Naive thymus-derived CD4-positive, alpha-beta T cell (primary cell): Measurements from ENCODE around the gene NDUFC1. TPM values are rescaled to one million over a fixed set of nuclear protein-coding genes. Genes with fewer than 3 reads are reported as not detected.

Experiments used
- ATAC-seq: fragments of 150-1000 bp; cut with Tn5 transposase; 2 replicates; pipeline ENCODE4 v1.10.0; 2021; ENCODE audit warnings: mild to moderate bottlenecking, moderate library complexity
- CTCF ChIA-PET: fragments of 350-600 bp; sonication (Branson Sonifier 250); formaldehyde crosslinking; loops from one replicate; lab custom pipeline; 2021; ENCODE audit warnings: antibody characterized with exemption; lab: Charles Lee
- POLR2A ChIA-PET: fragments of 350-600 bp; sonication (Branson Sonifier 250); formaldehyde crosslinking; loops from one replicate; lab custom pipeline; 2021; ENCODE audit warnings: antibody characterized with exemption, inconsistent platforms; lab: Charles Lee
- DNase-seq, 9 donors: peaks; one replicate each; pipeline versions ENCODE4 v3.0.0 to v3.0.0-alpha.2; 2020 to 2022; ENCODE audit warnings: mixed read lengths in 1 of 9
- H3K27ac ChIP-seq: one replicate; pipeline ENCODE4 v1.7.0; 2013; ENCODE audit warnings: mild to moderate bottlenecking, low read depth, low read length, moderate library complexity
- H3K27me3 ChIP-seq, 2 donors: one replicate each; pipeline ENCODE4 v1.7.0; 2013; ENCODE audit warnings: low read length in 2 of 2, mild to moderate bottlenecking in 2 of 2, moderate library complexity in 2 of 2; ENCODE audit not compliant: control insufficient read depth in 2 of 2, insufficient read depth in 2 of 2
- H3K36me3 ChIP-seq, 3 experiments: 1 replicate in 2 of 3; 2 replicates in 1 of 3; pipeline ENCODE4 v1.7.0; 2013; ENCODE audit warnings: low read length in 3 of 3, mild to moderate bottlenecking in 3 of 3, moderate library complexity in 1 of 3; ENCODE audit not compliant: insufficient read depth in 3 of 3, control insufficient read depth in 2 of 3
- H3K4me1 ChIP-seq, 2 donors: one replicate each; pipeline ENCODE4 v1.7.0; 2013; ENCODE audit warnings: low read length in 2 of 2, mild to moderate bottlenecking in 2 of 2, moderate library complexity in 1 of 2; ENCODE audit not compliant: control insufficient read depth in 2 of 2, insufficient read depth in 2 of 2
- H3K4me3 ChIP-seq: 2 replicates; pipeline ENCODE4 v1.7.0; 2013; ENCODE audit warnings: mild to moderate bottlenecking, low read length
- H3K9me3 ChIP-seq, 3 experiments: 1 replicate in 2 of 3; 2 replicates in 1 of 3; pipeline ENCODE4 v1.7.0; 2013; ENCODE audit warnings: low read length in 3 of 3; ENCODE audit not compliant: control insufficient read depth in 2 of 3
- H3K27ac Mint-ChIP-seq, 9 donors: one replicate each; pipeline ENCODE4 v1.8.0; 2020 to 2022; ENCODE audit warnings: mixed read lengths in 9 of 9, mild to moderate bottlenecking in 8 of 9, moderate library complexity in 5 of 9, inconsistent platforms in 2 of 9
- H3K27me3 Mint-ChIP-seq, 5 donors: one replicate each; pipeline ENCODE4 v1.8.0; 2021 to 2022; ENCODE audit warnings: mixed read lengths in 5 of 5, mild to moderate bottlenecking in 1 of 5
- H3K36me3 Mint-ChIP-seq, 5 donors: one replicate each; pipeline ENCODE4 v1.8.0; 2020 to 2022; ENCODE audit warnings: mixed read lengths in 5 of 5, mild to moderate bottlenecking in 3 of 5, inconsistent platforms in 1 of 5
- H3K4me1 Mint-ChIP-seq, 7 donors: one replicate each; pipeline ENCODE4 v1.8.0; 2020 to 2022; ENCODE audit warnings: mixed read lengths in 7 of 7, mild to moderate bottlenecking in 3 of 7, inconsistent platforms in 1 of 7
- H3K4me3 Mint-ChIP-seq, 10 donors: one replicate each; pipeline ENCODE4 v1.8.0; 2020 to 2022; ENCODE audit warnings: mild to moderate bottlenecking in 10 of 10, mixed read lengths in 10 of 10, moderate library complexity in 6 of 10, inconsistent platforms in 2 of 10
- H3K9me3 Mint-ChIP-seq, 11 donors: one replicate each; pipeline ENCODE4 v1.8.0; 2020 to 2022; ENCODE audit warnings: mixed read lengths in 11 of 11, mild to moderate bottlenecking in 4 of 11, inconsistent platforms in 1 of 11, moderate library complexity in 1 of 11
- intact Hi-C, 2 donors: fragments of 100-400 bp; cut with micrococcal nuclease; formaldehyde crosslinking; loops; one replicate each; pipeline ENCODE4 v1.15.1; 2023
- polyA plus RNA-seq, 2 donors: library from polyadenylated mRNA; unstranded; fragments of 300-500 nt; fragmentation: Illumina TruSeq; gene quantifications; one replicate each; pipeline ENCODE4 v1.2.3, GENCODE V29; 2021
- total RNA-seq, 6 experiments: library from RNA in 5 of 6; stranded (reverse) in 5 of 6; gene quantifications; 1 replicate in 5 of 6; 2 replicates in 1 of 6; pipeline ENCODE4 v1.2.3 and lab custom pipeline; 2021 to 2026

Gene NDUFC1
- total and polyA plus RNA-seq, 7 experiments from 2014 or later, result 19.4 to 193 (median 28.2) TPM

- Histone ChIP-seq H3K27ac (no peak overlapping the region), H3K4me3 (no peak overlapping the region), H3K9me3 (no peaks in the 10 kb centered on the region), H3K36me3 (no peaks in the 10 kb centered on the region), H3K27me3 (no peaks in the 10 kb centered on the region), H3K4me1 (no peaks in the 10 kb centered on the region)
- Mint-ChIP-seq H3K9me3 (peaks cover 0 to 9% (median 0%) of the 10 kb centered on the region in 11 donors), H3K36me3 (peaks cover 0 to 4% (median 3%) of the 10 kb centered on the region in 5 donors), H3K27ac (no peak overlapping the region), H3K27me3 (peaks cover 0 to 3% (median 0%) of the 10 kb centered on the region in 5 donors), H3K4me1 (no peaks in the 10 kb centered on the region), H3K4me3 (no peak overlapping the region)
- intact Hi-C loops, result no loop called here
- ChIA-PET POLR2A (no interaction called here), CTCF (interaction anchor here (1.1 kb wide), 1 partner anchor 16 kb away, joined by 3 read pairs; no protein-coding TSS in a partner anchor)
- ATAC-seq, result no peak
- no peak for DNase-seq
Observed at GRCh38 chr4:139243448-139244365, 58.6 kb downstream of the NDUFC1 start.

DNA sequence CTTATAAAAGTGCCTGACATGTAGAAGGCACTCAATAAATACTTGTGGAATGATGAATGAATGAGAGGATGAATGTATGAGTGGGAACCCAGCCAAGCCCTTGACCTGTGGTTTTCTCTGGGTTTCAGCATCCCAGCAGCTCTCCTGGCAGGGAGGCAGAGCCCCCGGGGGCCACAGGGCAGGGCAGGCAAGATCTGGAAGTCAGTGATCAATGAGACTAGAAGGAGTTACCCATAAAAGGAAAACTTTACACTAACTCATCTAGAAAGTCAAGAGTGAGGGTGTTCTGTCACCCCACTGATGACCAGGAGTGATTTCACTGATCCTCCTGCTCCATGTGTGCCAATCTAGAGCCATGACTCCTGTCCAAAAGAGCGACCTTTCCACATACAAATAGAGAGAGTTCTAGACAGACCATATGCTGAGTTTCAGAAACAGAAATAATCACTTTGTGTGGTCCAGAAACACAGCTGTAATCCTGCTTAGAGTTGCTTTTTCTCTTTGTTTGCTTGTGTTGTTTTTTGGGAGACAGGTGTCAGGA is 59.7 kb downstream of the NDUFC1 start:
- ChIA-PET CTCF (no interaction called here), POLR2A (no interaction called here)
- intact Hi-C loops, result no loop called here
- Histone ChIP-seq H3K4me3 (no peak overlapping the region), H3K36me3 (no peaks in the 10 kb centered on the region), H3K4me1 (no peaks in the 10 kb centered on the region), H3K27ac (no peak overlapping the region), H3K9me3 (no peaks in the 10 kb centered on the region), H3K27me3 (no peaks in the 10 kb centered on the region)
- peaks cover 0 to 1% (median 0%) of the 10 kb centered on the region in 5 donors for H3K27me3 Mint-ChIP-seq
- H3K4me3 Mint-ChIP-seq, result no peak overlapping the region
- DNase-seq (no peak), ATAC-seq (no peak)
- H3K4me1 Mint-ChIP-seq, result peaks cover 0 to 2% (median 0%) of the 10 kb centered on the region in 7 donors
- H3K9me3 Mint-ChIP-seq, result peaks cover 0 to 10% (median 0%) of the 10 kb centered on the region in 11 donors
- H3K27ac Mint-ChIP-seq, result no peak overlapping the region
- H3K36me3 Mint-ChIP-seq, result peaks cover 0 to 4% (median 3%) of the 10 kb centered on the region in 5 donors

DNA sequence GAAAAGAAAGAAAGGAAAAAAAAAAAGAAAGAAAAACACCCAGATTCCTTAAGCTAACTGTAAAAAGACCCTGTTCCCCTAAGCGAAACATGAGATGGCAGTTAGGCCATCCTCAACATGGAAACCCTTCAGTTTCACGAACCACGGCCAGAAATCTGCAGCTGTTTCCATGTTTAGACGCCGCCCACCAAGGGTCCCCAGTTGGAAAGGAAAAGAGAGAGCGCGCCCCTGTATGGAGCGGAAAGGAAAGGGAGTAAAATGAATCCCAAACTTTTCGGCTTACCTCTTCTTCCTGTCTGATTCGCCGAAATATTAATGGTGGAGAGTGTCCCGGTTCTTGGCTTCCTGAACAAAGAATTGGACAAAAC is 60.5 kb downstream of the NDUFC1 start:
- Histone ChIP-seq H3K4me3 (no peak overlapping the region), H3K4me1 (no peaks in the 10 kb centered on the region), H3K36me3 (no peaks in the 10 kb centered on the region), H3K9me3 (no peaks in the 10 kb centered on the region), H3K27ac (no peak overlapping the region), H3K27me3 (no peaks in the 10 kb centered on the region)
- Mint-ChIP-seq H3K27me3 (peaks cover 0 to 1% (median 0%) of the 10 kb centered on the region in 5 donors), H3K9me3 (peaks cover 0 to 10% (median 0%) of the 10 kb centered on the region in 11 donors), H3K4me1 (peaks cover 0 to 2% (median 0%) of the 10 kb centered on the region in 7 donors), H3K4me3 (no peak overlapping the region), H3K36me3 (peaks cover 0 to 4% (median 3%) of the 10 kb centered on the region in 5 donors), H3K27ac (no peak overlapping the region)
- CTCF ChIA-PET, result interaction anchor here (0.6 kb wide), 1 partner anchor 9 kb away, joined by 3 read pairs; no protein-coding TSS in a partner anchor
- DNase-seq (no peak), ATAC-seq (no peak)
- intact Hi-C loops, result no loop called here
- POLR2A ChIA-PET, result no interaction called here

DNA sequence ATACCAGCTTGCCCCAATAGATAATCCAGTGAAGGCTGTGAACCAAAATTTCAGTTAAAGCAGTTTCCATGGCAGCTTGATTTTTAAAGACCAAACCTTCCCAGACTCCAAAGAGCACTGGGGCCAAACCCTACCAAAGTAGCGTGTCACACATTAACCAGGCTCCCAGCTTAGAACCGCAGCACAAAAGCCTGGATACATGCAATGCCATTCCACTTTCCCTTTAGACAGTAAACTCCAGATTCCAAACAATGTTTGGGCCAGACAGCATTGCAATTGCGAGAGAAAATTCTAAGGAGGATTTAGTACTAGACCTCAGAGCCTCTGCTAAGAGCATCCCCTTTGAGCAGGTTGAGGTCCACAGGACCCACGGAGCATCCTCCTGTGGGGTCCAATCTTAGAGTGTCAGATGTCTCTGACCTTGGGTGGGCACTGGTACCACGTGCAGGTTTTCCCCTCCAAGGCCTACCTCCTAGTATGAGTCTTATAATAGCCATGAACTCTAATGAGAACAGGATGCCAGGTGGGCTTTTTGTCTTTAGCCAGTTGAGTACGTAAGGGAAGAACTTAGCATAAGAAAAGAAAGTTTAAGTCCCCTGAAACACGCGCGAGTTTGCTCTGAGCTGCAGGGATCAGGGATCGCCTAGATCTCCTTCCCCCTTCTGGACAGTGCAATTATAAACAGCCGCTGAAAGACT is 61.0 kb downstream of the NDUFC1 start:
- ChIA-PET CTCF (interaction anchor here (0.6 kb wide), 1 partner anchor 10 kb away, joined by 3 read pairs; no protein-coding TSS in a partner anchor), POLR2A (no interaction called here)
- Histone ChIP-seq H3K4me1 (no peaks in the 10 kb centered on the region), H3K36me3 (no peaks in the 10 kb centered on the region), H3K4me3 (no peak overlapping the region), H3K27me3 (no peaks in the 10 kb centered on the region), H3K27ac (no peak overlapping the region), H3K9me3 (no peaks in the 10 kb centered on the region)
- intact Hi-C loops, result no loop called here
- Mint-ChIP-seq H3K27ac (no peak overlapping the region), H3K27me3 (peaks cover 0 to 1% (median 0%) of the 10 kb centered on the region in 5 donors), H3K4me3 (no peak overlapping the region), H3K4me1 (peaks cover 0 to 2% (median 0%) of the 10 kb centered on the region in 7 donors), H3K9me3 (peaks cover 0 to 10% (median 0%) of the 10 kb centered on the region in 11 donors), H3K36me3 (peaks cover 0 to 4% (median 3%) of the 10 kb centered on the region in 5 donors)
- ATAC-seq (no peak), DNase-seq (no peak)

Other genes starting within 250 kb of the NDUFC1 start
- 10 to 100 TPM; 40.1 to 88.2 (median 76.2) TPM for gene ELF2, start 125.3 kb downstream of the NDUFC1 start, total RNA-seq
- 10 to 100 TPM; 30.6 to 36.5 TPM for gene ELF2, start 125.3 kb downstream of the NDUFC1 start, polyA plus RNA-seq
- gene MGARP, start 22.3 kb downstream of the NDUFC1 start, total RNA-seq, result under 1 TPM in 3 of 5 experiments, not detected in 2; 0.29 to 0.70 (median 0.30) TPM
- under 1 TPM in 1 of 2 donors, not detected in 1; 0.32 TPM for gene MGARP, start 22.3 kb downstream of the NDUFC1 start, polyA plus RNA-seq
- 10 to 100 TPM; 41.2 to 67.4 (median 49.0) TPM for gene NAA15, start 972 bp downstream of the NDUFC1 start, total RNA-seq
- gene NAA15, start 972 bp downstream of the NDUFC1 start, polyA plus RNA-seq, result 10 to 100 TPM; 35.7 to 40.5 TPM
- 10 to 100 TPM in 4 of 5 experiments, 1 to 10 TPM in 1; 5.7 to 18.1 (median 17.1) TPM for gene RAB33B, start 151.6 kb upstream of the NDUFC1 start, total RNA-seq
- gene RAB33B, start 151.6 kb upstream of the NDUFC1 start, polyA plus RNA-seq, result 10 to 100 TPM in 1 of 2 donors, 1 to 10 TPM in 1; 5.8 to 12.0 TPM